Stimulated activated CD8-positive, alpha-beta memory T cell treated with anti-CD3 and anti-CD28 coated beads, Interleukin-15, amount 100 ng/mL, for 4 hours (primary cell): ENCODE data around the gene RAB40C.
A peak's percentile ranks its signal among the peaks of the same experiment; 100 is the strongest.

ENCODE experiments used
- DNase-seq, 2 donors: peaks; one replicate each; pipeline ENCODE4 v3.0.0-alpha.2; 2020; ENCODE audit warnings: low read depth in 2 of 2

RAB40C gene

DNA sequence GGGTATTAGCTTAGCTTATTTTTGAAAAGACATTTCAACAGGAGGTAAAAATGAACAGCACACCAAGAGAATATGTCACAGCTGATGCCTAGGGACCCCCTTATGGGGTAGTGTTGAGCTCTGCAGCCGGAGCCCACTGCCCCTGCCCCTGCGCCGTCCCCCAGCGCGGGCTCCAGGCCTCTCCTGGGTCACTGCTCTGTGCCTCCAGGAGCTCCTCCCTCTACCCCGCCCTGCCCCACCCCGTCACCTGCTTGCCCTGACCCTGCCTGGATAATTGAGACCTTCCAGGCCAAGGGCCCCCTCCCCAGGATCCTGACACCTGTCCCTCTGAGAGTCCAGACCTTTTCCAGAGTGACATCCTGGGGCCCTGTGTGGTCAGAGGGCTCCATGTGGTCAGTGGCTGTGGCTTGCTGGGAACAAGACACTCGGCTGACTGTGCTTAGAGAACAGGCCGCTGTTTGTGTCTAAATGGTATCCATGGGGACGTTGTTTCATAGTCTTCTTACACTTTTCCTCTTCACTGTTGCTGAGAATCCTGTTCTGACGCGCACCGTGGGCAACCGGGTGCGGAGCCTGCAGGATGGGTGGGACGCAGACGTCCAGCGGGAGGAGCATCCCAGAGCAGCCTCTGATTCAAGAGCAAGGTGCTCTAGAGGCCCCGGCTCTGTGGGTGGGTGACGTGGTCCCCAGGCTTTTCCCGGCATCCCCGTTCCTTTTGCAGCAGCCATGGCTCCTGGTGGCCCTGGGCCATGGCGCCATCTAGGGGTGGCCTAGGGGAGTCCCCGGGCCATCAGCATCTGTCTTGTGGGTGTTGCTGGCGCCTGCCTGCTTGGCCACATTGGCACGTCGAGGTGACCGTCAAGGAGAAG lies 20.9 kb downstream of the RAB40C start:
- peak in 1 of 2 donors; percentile 23 for DNase-seq

DNA sequence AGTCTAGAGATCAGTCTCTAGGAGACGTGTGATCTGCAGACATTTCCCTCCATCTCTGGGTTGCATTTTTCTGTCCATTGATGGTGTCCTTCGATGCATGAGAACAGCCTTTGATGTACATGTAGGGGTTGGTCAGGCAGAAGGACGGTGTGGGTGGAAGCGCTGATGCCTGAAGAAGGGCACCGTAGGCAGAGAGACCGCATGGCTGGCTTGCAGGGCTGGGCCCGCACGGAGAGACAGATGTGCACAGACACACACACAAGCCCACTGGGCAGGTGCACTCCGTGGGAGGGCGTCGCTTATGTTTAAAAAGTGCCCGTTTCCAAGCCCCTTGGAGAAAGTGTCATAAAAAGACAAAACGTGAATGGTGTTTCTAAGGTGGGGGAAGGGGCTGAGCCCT lies 25.3 kb downstream of the RAB40C start:
- DNase-seq: no peak

DNA sequence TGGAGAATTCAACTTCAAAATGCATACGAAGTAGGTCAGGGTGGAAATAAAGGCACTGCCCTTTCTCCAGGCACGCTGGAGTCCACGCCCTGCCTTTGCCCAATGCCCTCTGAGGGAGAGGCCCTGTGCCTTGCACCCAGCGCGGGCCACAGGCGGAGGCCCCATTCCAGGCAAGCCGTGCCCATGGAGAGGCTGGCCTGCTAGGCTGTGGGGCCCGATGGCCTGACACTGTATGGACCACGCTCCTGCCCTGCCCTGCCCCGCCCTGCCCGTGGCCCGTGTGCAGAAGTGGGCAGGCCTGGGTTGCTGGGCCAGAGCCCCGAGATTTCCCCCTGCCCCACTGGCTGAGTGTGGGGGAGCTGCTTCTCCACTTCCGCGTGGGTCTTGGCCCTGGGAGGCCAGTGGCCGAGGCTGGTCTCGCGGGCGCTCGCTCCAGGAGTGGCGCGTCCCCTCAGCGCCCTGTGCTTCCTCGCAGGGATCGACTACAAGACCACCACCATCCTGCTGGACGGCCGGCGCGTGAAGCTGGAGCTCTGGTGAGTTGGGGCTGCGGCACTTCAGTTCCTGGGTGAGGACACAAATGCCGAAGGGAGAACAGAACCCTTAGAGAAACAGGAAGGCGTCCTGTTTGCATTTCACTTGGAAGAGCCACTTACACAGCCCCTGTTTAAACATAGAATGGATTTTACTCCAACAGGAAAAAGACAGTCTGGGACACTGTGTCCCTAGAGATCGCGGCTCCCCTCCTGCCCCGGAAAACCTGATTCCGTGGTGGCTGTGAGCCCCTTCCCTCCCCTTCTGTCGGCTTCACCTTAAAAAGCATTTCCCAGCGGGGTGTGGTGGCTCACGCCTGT lies 27.1 kb downstream of the RAB40C start:
- no peak for DNase-seq

DNA sequence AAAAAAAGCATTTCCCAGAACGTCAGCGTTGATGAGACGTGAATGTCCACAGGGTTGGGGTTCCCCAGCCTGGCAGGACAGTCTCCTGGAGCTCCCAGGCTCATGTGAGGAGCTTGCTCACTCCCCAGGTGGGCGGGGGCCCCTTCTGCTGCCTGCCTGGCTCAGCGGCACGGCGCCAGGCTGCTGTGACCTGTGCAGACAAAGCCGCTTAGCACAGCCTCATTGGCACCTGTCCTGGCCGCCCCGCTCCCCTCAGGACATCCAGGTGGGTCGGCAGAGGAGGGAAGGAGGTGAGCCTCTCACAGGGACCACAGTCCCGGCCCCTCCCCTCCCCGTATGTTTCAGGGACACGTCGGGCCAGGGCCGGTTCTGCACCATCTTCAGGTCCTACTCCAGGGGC lies 28.0 kb downstream of the RAB40C start:
- no peak for DNase-seq

DNA sequence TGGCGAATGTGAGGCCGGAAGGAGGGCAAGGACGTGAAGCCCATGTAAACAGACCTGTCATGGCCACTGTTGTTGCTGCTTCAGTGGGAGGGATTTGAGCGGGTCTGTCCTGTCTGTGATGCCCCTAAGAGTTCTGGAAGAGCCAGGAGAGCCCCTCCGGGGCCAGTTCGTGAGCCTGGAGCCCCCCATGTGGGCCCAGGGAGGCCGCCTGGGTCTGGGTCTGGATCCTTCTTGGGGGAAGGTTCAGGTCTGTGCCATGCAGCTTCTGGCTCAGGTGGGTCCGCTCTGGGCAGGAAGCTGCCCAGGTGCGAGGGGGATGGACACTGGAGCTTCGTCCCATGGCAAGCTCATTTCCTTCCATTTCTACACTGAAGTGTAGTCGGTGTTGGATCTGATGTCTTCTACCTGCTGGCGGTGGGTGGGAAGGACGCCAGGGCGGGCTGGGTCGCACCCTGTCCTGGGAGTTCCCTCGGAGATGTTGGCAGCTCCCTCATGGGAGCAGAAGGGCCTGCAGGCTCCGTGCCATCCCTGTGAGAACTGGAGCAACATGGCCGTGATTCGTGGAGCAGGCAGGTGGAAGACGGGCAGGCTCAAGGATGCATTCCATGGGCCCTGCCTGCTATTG lies 29.7 kb downstream of the RAB40C start:
- DNase-seq: no peak

DNA sequence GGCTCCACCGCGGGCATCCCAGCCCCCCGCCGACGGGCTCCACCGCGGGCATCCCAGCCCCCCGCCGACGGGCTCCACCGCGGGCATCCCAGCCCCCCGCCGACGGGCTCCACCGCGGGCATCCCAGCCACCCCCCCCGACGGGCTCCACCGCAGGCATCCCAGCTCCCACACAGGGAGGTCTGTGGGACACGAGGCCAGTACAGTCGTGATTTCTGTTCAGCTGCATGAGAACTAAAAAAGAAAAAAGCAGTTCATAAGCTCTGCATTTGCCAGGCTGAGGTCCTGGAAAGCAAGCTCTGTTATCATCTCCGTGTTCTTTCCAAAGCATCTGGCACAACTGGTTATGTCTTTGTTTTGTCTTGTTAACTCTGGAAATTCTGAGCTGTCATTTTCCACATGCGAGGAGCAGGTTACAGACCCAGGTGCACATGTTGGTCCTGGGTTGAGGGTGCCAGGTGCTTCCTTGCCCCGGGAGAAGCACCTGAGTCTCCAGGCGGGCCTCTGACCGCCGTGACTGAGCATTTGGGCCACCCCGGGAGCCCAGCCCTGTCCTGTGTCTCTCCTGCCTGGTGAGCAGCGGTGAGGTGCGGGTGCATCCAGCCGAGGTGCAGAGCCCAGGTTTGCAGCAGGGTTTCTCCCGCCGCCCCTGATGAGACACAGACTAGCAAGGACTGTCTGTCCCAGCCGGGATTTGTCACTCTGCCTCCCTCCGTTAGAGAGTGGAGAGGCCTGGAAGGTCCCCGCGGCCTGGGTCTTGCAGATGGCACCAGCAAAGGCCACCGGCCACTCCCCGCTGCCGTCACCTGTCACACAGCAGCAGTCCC lies 31.0 kb downstream of the RAB40C start:
- DNase-seq: no peak

DNA sequence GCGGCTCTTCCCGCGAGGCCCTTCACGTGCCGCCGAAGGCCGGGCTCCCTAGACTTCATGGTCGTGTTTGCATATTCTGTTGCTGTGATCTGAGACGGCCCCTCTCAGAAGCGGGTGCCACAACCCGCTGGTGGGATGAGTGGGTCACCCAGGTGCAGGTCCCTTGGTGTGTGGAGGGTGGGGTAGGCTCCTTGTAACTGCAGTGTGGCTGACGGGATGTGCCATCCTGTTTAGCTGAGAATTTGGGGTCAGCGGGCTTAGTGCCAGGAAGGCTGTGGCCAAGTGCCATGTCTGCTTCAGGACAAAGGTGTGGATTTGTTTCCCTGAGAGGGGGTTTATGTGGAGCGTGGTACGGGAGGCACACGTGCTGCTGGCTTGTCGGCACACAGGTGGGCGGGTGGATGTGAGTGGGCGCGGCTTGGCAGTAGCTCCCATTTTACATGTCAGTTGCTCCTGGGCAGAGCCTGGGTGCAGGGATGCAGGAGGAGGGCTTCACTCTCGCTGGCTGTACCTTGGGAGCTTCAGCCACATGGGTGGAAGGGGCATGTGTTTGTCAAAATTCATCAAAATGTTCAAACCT lies 31.8 kb downstream of the RAB40C start:
- DNase-seq: no peak

DNA sequence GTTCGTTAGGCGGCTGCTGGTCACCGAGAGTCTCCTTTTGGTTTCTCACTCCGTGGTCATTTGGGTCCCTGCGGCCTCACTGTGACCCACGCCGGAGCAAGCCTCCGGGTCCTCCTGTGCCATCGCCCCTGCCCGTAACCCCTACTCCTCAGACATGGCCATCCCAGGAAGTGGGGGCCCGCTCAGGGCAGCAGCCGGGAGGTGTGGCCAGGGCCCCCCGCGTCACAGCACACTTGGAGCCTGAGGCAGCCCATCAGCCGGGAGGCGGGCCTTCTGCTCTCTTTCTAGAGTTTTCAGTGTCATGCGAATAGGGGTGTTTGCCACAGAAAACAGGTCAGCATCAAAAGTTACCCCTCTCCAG lies 33.0 kb downstream of the RAB40C start:
- no peak for DNase-seq

DNA sequence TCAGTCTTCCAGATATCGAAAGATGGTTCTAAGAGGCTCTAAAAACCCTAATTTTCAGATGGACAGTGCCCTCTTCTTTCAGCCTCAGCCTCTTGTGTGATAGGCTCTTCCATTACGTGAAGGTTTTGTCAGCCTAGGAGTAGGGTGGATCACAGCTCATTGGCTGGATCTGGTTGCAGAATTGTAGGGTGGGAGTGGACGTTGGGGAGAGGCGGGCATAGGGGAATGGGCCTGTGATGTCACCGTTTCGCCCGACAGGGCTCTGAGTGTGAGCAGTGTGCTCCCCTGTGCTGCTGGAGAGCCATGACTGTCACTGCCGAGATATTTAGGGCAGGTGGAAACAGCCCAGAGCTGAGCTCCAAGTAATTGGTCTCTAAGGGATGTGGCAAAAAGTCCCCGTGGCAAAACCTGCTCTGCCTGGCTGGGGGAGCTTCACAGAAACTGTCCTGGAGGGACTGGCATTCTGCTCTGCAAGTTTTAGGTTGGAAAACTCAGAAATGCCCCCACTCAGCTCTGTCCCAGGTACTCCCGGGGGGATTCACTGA lies 34.7 kb downstream of the RAB40C start:
- DNase-seq: no peak

DNA sequence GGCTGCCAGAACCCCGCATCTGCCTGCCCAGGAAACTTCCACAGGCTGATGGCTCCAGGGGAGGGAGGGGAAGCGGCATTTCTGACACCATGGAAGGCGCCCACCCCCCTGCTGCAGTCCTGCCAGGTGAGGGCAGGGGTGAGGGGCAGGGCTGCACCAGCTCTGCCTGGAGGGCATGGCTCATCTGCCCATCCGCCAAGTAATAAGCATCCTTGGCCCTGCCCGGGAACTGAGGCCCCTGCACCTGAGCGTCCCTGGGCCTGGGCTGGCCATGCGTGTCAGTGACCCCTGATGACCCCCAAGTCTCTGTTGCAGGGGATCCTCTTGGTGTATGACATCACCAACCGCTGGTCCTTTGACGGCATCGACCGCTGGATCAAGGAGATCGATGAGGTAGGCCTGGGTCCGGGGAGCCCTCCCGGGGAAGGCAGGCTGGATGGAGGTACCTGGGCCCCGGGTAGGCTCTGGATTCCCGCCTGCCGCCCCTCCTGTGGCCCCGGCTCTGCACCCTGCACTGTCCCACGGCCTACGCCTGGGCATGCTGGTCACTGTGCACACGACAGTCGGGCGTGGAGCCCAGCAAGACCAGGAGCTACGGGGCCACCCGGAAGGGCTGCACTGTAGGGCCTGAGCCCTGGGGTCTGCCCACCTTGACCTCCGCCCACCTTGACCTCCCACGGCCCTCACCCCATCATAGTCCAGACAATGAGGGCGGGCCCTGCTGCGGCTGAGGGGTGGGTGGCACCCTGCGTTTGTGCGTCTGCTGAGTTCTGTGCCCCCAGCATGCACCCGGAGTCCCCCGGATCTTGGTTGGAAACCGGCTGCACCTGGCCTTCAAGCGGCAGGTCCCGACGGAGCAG lies 35.5 kb downstream of the RAB40C start:
- DNase-seq: no peak

DNA sequence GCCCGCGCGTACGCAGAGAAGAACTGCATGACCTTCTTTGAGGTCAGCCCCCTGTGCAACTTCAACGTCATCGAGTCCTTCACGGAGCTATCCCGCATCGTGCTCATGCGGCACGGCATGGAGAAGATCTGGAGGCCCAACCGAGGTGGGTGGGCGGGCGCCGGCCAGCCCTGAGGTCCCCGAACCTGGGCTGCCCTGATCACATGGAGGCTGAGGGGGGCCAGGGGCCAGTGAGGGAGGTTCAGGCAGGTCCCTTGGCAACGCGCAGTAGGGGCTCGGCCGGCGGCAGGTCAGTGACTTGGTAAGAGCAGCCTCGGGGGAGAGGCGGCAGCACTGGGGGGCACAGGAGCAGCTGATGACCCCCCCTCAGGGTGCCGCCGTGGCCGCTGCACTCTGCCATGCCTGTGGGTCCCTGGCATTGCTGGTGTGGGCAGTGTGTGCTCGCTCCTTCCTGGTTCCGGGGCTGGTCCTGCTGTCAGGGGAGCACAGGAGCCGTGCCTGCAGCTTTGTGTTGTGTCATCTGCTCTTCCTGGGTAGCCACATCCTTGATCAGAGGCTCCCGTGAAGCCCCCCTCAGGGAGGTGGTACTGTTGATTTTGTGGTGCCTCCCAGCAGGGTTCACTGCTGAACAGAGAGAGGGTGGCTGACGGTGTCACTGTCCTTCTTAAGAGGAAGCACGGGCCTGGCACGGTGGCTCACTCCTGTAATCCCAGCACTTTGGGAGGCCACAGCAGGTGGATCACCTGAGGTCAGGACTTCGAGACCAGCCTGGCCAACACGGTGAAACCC lies 36.3 kb downstream of the RAB40C start:
- DNase-seq: no peak

DNA sequence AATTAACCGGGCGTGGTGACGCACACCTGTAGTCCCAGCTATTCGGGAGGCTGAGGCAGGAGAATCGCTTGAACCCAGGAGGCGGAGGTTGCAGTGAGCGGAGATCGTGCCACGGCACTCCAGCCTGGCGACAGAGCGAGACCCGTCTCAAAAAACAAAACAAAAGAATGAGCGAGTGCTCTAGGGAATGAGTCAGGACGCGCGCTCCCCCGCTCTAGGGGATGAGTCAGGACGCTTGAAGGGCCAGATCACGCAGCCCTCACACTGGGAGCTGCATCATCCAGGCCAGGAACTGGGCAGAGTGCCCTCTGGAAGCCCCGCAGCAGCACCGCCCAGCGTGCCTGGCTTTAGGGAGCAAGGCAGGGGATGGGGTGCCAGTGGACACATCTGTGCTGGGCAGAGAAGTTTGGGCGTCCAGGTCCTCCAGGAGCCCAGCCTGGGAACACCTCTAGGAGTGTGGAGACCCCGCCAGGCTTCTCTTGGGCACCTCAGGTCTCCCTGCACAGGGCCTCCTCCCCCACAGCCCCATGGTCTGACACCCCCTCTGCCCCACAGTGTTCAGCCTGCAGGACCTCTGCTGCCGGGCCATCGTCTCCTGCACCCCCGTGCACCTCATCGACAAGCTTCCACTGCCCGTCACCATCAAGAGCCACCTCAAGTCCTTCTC lies 37.1 kb downstream of the RAB40C start:
- no peak for DNase-seq

DNA sequence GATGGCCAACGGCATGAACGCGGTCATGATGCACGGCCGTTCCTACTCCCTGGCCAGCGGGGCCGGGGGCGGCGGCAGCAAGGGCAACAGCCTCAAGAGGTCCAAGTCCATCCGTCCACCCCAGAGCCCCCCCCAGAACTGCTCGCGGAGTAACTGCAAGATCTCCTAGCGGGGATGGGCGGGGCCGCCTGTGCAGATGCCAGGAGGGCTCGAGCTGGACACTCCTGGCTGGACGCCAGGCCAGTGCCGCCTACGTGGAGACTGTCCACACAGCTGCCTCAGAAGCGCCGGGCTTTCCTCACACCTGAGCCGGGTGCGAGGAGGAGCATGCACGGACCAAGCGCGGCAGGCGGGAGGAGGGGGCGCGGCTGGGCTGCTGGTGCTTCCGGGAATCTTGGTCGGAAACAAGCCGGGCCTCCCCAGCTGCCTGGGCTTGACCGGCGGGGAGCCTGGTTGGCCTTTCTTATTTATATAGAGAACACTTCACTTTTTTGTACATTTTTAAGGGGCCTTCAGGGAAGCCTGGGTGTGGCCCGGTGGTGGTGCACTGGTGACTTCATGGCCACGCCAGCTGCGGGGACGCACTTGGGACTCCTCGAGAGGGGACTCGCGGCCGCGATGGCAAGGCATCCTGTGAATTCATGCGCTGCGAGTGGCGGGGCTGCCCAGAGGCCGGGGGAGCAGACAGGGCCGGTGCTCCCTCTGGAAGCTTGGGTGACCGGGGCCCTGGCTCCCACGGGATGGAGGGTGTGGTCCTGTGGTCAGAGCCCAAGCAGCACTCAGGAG lies 37.8 kb downstream of the RAB40C start:
- DNase-seq: no peak

DNA sequence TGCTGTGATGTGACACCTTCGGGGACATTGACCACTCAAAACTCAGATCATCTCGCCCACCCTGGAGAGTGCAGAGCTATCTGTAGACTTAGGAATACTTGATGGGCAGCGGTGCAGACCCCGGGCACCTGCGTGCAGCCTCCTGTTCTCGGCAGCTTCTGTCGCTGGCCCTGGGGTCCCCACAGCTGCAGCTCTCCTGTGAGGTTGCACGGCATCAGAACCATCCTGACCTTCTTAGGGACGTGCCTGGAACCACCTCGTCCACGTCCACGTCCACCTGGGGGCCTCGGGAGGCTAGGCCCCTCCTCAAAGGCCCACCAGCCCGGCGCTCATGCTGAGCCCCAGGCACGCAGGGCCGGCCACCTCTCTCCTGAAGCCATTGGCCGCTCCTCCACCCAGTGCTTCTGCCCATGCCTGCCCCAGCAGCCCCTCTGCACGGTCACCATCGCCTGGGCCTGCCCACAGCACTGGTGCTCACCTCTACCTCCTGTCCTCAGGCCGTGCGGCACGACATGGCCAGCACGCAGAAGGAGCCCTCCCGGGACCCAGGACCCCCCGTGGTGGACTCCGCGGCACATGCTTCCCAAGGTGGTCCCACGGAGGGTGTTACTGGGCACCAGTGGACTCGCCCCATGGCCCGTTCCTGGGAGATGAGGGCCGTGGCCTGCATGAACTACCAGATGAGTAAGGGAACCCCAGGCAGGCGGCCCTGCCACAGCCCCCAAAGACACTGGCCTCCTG lies 38.6 kb downstream of the RAB40C start:
- DNase-seq: no peak

DNA sequence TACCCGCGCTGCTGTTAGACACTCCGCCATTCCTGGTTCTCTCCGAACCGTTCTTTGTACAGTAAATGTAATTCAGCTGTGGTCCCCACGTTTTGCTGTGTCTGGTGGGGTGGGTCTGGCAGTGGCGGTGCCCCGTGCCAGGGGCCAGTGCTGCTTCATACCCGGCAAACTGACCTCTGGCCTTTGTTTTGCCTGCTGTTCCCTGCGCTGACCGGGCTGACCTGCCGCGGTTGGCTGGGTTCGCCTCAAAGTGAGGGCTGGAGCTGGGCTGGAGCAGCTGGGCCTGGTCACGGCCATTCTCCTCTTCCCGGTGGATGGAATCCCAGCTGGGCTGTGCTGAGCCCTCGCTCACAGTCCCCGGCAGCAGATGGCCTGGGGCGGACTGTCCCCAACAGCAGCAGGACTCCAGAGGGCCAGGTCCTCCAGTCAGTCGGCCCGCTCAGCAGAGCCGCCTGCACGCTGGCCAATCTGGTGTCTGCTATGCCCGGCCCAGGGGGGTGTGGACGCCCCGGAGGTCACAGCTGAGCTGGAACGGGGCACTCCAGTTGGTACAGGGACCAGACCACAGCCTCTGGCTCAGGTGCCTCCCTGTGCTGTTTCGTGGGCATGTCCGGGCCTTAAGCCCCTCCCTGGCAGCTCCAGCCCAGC lies 39.4 kb downstream of the RAB40C start:
- DNase-seq: no peak

DNA sequence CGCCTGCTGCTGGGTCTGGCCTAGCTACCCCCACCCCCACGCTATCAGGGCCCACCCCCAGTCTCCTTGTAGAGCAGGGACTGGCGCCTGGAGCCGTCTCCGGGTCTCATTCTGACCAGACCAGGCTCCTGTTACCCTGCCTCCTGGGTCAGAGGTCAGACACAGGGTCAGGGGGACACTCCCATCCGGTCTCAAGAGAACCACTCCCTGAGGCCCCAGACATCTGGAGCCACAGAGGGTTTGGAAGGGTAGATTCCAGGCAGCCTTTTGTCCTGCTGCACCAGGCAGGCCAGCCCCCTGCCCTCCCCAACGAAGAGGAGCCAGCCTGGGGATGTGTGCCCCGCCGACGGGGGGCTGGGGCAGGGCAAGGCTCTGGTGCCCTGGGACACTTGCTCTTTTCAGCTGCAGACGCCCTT lies 40.0 kb downstream of the RAB40C start:
- DNase-seq: no peak
